PFSK-1 (cell line): ENCODE measurements around the gene SYNGR1.

ENCODE experiments used
- FOXP2 ChIP-seq: optimal IDR thresholded peaks from 2 replicates; pipeline ENCODE3; 2011; ENCODE audit warnings: borderline replicate concordance, control low read depth, inconsistent platforms; ENCODE audit not compliant: insufficient read depth; ENCODE audit errors: extremely low read length, extremely low read depth
- POLR2AphosphoS5 ChIP-seq: IDR thresholded peaks from 2 replicates; pipeline ENCODE4 v1.6.1; 2012; ENCODE audit warnings: low read depth, mild to moderate bottlenecking, control low read depth, low read length, moderate library complexity
- REST ChIP-seq, 2 experiments: IDR thresholded peaks; 2 replicates each; pipeline versions ENCODE4 v1.6.1 to v1.8.0; 2011 to 2012; ENCODE audit warnings: low read depth in 2 of 2, low read length in 2 of 2, control low read depth in 1 of 2, inconsistent platforms in 1 of 2, mild to moderate bottlenecking in 1 of 2, moderate library complexity in 1 of 2; ENCODE audit not compliant: insufficient read depth in 1 of 2
- SIN3A ChIP-seq: IDR thresholded peaks from 2 replicates; pipeline ENCODE4 v1.6.1; 2012; ENCODE audit warnings: mild to moderate bottlenecking, low read length, moderate library complexity, borderline replicate concordance; ENCODE audit not compliant: insufficient read depth
- TAF1 ChIP-seq: IDR thresholded peaks from 2 replicates; pipeline ENCODE4 v1.6.1; 2012; ENCODE audit warnings: low read length, control low read depth, borderline replicate concordance; ENCODE audit not compliant: insufficient read depth

SYNGR1 gene

DNA sequence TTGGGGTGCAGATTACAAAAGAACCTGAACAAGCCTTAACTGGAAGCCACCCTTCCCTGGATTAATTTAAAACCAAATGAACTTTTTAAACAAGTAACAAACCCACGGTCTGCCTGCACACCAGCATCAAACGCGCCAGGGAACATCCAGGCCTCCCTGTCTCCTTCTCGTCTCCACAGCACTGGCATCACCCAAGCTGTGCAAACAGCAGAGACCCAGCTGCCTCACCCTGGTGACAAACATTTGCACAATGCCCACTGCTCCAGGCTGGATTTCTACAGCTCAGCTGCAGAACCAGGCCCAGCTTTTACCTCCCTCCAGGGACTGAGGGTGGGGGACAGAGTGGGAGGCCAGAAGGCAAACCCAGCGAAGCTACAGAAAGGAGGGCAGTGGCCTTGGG is 37.4 kb upstream of the SYNGR1 start:
- TF ChIP-seq TAF1 (no peak), FOXP2 (no peak), SIN3A (no peak)

GRCh38 chr22:39313258-39314001 is 36.4 kb upstream of the SYNGR1 start:
- TF ChIP-seq TAF1: no peak
- no peak for TF ChIP-seq REST (IDR thresholded peaks at IDR 0.05; ENCODE audit: insufficient read depth in 1 of 2, low read depth in 2 of 2, low read length in 2 of 2)
- no peak for TF ChIP-seq SIN3A
- no peak; the same call in 1 of the 2 replicates for TF ChIP-seq POLR2AphosphoS5
- no peak for TF ChIP-seq FOXP2

- TF ChIP-seq TAF1 (no peak), POLR2AphosphoS5 (0 out of 2 replicates have a peak, but pooled peaks have one; percentile 34)
Measured at GRCh38 chr22:39314251-39314971, 35.4 kb upstream of the SYNGR1 start.

DNA sequence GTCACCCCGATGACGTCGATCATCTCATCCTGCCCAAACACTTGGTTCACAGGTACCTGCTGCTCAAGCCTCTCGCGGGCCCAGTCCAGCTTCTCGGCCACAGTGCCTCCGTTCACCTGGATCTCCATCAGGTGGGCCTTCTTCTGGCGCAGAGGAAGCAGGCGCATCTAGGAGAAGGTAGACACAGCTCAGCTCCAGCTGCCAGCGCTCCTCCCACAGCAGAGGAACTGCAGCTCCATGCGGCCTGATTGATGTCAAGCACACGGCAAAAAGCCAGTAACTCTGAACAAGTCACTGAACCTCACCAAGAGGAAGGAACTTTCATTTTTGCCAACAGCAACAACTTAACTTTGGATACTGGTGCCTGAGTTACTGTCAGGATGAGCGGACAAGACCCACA is 34.4 kb upstream of the SYNGR1 start:
- TF ChIP-seq POLR2AphosphoS5 (no peak), SIN3A (no peak), REST (IDR thresholded peaks at IDR 0.05; ENCODE audit: insufficient read depth in 1 of 2, low read depth in 2 of 2, low read length in 2 of 2) (no peak), TAF1 (no peak), FOXP2 (no peak)

DNA sequence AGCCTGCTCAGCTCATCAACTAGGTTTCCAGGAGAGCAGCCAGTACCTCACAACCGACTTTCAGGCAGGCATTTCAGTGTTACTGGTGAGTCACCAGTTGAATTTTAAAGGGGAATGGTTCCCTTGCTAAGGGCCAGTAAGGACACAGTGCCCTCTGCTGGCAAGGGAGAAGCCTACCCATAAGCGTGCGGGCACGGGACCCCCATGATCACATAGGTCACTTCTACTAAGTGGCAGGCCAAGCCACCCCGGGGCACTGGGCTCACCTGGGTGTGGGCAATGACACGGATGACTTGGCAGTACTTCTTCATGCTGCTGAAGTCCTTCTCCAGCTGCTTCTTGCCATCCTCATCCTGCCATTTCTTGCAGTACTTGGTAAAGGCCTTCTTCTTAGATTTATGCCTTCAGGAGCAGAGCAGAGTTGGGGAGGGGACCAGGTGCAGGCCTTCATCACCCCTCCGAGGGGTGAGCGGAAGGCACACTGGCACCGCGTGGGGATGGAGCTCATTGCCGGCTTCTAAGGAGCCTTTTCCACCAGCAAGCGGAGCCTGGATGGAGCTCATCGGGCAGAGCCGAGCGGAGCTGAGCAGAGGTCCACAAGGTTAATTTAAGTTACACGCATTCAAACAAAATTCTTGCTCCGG is 33.2 kb upstream of the SYNGR1 start:
- TF ChIP-seq TAF1: no peak
- TF ChIP-seq POLR2AphosphoS5: no peak; the same call in none of the 2 replicates
- TF ChIP-seq SIN3A: no peak
- TF ChIP-seq FOXP2: no peak
- no peak for TF ChIP-seq REST (IDR thresholded peaks at IDR 0.05; ENCODE audit: insufficient read depth in 1 of 2, low read depth in 2 of 2, low read length in 2 of 2)
